HepG2 (cell line): ENCODE measurements around the gene WNT6. TPM values are rescaled to one million over a fixed set of nuclear protein-coding genes. Genes with fewer than 3 reads are reported as not detected.

ENCODE experiments used
- PITX1 ChIP-seq: sonication (generic); formaldehyde crosslinking; IDR thresholded peaks from 2 replicates; pipeline ENCODE4 v1.5.1; 2020; ENCODE audit warnings: mild to moderate bottlenecking, missing genetic modification reagents
- REPIN1 ChIP-seq: sonication (generic); formaldehyde crosslinking; IDR thresholded peaks from 2 replicates; pipeline ENCODE4 v1.8.0; 2022; ENCODE audit warnings: missing genetic modification reagents, low read depth, mild to moderate bottlenecking, borderline replicate concordance
- ZFP91 ChIP-seq: sonication (generic); formaldehyde crosslinking; IDR thresholded peaks from 2 replicates; pipeline ENCODE4 v1.9.0; 2022; ENCODE audit warnings: missing genetic modification reagents, mild to moderate bottlenecking, borderline replicate concordance
- ZNF441 ChIP-seq: sonication (generic); formaldehyde crosslinking; IDR thresholded peaks from 2 replicates; pipeline ENCODE4 v1.7.0; 2021; ENCODE audit warnings: missing genetic modification reagents, borderline replicate concordance
- ZNF841 ChIP-seq: sonication (generic); formaldehyde crosslinking; IDR thresholded peaks from 2 replicates; pipeline ENCODE4 v1.8.1; 2023; ENCODE audit warnings: missing genetic modification reagents, borderline replicate concordance
- polyA plus RNA-seq, 8 experiments: library from polyadenylated mRNA; depleted of rRNA in 3 of 8; stranded (reverse) in 7 of 8; unstranded in 1 of 8; fragments of >200 nt; fragmentation: Illumina TruSeq in 4 of 8; extraction: Trizol in 4 of 8; gene quantifications; 2 replicates each; pipeline versions ENCODE4 v1.2.1 to v1.2.3, GENCODE V29; 2011 to 2016; ENCODE audit warnings: low read depth in 4 of 8, missing spikeins in 1 of 8, mixed read lengths in 1 of 8; ENCODE audit not compliant: insufficient read depth in 1 of 8
- total RNA-seq, 5 experiments: library from RNA; depleted of rRNA; stranded (reverse); fragments of >200 nt; fragmentation: Illumina TruSeq; extraction: Trizol; gene quantifications; 2 replicates each; pipeline ENCODE4 v1.2.3, GENCODE V29; 2016; ENCODE audit warnings: low read depth in 1 of 5
- TF ChIP-seq, protein P1 (sequence below): sonication (generic); formaldehyde crosslinking; IDR thresholded peaks from 2 replicates; pipeline ENCODE4 v1.5.0; 2020; ENCODE audit warnings: mild to moderate bottlenecking, missing genetic modification reagents
- TF ChIP-seq, protein P2 (sequence below): sonication (generic); formaldehyde crosslinking; IDR thresholded peaks from 2 replicates; pipeline ENCODE4 v1.4.0; 2020; ENCODE audit warnings: mild to moderate bottlenecking, missing genetic modification reagents

Gene WNT6
- total and polyA plus RNA-seq, 2 of the 13 experiments (the other 11 are each of a cell fraction or from before 2014, with no cell fraction given), result 0.20 TPM; not detected in 1

- TF ChIP-seq, protein P1, sequence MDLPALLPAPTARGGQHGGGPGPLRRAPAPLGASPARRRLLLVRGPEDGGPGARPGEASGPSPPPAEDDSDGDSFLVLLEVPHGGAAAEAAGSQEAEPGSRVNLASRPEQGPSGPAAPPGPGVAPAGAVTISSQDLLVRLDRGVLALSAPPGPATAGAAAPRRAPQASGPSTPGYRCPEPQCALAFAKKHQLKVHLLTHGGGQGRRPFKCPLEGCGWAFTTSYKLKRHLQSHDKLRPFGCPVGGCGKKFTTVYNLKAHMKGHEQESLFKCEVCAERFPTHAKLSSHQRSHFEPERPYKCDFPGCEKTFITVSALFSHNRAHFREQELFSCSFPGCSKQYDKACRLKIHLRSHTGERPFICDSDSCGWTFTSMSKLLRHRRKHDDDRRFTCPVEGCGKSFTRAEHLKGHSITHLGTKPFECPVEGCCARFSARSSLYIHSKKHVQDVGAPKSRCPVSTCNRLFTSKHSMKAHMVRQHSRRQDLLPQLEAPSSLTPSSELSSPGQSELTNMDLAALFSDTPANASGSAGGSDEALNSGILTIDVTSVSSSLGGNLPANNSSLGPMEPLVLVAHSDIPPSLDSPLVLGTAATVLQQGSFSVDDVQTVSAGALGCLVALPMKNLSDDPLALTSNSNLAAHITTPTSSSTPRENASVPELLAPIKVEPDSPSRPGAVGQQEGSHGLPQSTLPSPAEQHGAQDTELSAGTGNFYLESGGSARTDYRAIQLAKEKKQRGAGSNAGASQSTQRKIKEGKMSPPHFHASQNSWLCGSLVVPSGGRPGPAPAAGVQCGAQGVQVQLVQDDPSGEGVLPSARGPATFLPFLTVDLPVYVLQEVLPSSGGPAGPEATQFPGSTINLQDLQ, result peak; percentile 79; the same call in 1 of the 2 replicates
- TF ChIP-seq, protein P2, sequence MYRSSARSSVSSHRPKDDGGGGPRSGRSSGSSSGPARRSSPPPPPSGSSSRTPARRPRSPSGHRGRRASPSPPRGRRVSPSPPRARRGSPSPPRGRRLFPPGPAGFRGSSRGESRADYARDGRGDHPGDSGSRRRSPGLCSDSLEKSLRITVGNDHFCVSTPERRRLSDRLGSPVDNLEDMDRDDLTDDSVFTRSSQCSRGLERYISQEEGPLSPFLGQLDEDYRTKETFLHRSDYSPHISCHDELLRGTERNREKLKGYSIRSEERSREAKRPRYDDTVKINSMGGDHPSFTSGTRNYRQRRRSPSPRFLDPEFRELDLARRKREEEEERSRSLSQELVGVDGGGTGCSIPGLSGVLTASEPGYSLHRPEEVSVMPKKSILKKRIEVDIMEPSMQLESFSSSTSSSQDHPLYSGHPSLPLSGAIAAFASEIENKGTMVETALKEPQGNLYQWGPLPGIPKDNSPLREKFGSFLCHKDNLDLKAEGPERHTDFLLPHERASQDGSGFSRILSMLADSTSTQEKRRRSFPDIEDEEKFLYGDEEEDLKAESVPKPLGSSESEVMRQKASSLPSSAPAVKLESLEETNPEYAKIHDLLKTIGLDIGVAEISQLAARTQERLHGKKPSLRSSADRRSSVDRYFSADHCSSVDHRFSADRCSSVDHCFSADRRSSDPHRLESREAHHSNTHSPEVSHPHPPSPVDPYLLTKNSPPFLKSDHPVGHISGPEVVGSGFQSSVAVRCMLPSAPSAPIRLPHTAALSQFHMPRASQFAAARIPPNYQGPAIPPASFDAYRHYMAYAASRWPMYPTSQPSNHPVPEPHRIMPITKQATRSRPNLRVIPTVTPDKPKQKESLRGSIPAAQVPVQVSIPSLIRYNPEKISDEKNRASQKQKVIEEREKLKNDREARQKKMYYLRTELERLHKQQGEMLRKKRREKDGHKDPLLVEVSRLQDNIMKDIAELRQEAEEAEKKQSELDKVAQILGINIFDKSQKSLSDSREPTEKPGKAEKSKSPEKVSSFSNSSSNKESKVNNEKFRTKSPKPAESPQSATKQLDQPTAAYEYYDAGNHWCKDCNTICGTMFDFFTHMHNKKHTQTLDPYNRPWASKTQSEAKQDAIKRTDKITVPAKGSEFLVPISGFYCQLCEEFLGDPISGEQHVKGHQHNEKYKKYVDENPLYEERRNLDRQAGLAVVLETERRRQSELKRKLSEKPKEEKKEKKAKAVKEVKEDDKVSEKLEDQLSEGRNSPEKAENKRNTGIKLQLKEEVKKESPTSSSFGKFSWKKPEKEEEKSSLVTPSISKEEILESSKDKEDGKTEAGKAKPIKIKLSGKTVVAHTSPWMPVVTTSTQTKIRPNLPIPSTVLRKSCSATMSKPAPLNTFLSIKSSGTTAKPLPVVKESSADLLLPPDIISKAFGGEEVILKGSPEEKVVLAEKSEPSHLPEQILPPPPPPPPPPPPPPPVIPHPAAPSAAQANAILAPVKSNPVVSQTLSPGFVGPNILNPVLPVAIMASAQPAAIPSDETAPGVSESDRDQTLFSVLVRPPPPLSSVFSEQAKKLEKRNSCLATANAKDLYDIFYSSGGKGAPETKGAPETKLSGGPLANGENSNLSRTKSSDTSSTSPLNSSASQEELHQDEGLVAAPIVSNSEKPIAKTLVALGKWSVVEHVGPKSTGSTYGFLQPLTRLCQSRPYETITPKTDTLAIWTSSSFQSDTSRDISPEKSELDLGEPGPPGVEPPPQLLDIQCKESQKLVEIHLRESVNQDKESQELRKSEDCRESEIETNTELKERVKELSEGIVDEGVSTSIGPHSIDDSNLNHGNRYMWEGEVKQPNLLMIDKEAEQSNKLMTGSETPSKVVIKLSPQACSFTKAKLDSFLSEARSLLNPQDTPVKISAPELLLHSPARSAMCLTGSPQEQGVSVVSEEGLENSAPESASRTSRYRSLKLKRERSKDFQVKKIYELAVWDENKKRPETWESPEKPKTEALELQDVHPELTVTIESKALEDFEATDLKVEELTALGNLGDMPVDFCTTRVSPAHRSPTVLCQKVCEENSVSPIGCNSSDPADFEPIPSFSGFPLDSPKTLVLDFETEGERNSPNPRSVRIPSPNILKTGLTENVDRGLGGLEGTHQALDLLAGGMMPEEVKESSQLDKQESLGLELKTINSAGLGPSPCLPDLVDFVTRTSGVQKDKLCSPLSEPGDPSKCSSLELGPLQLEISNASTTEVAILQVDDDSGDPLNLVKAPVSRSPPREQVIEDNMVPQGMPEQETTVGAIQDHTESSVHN (CRISPR knock-in tag), result peak; percentile 60; the same call in 1 of the 2 replicates
- TF ChIP-seq REPIN1 (CRISPR knock-in tag), result peak; percentile 96
- TF ChIP-seq ZFP91 (CRISPR knock-in tag), result peak; percentile 100
- peak; percentile 79; the same call in 1 of the 2 replicates for TF ChIP-seq ZNF441 (CRISPR knock-in tag)
- TF ChIP-seq ZNF841 (CRISPR knock-in tag), result no peak
- peak; percentile 71 for TF ChIP-seq PITX1
Measured at GRCh38 chr2:218908721-218909619, 49.4 kb downstream of the WNT6 start (continued).
